H9 (cell line): Measurements from ENCODE around the gene PAFAH1B2. TPM values are rescaled to one million over a fixed set of nuclear protein-coding genes. Genes with fewer than 3 reads are reported as not detected.
"Not testable (repeated sequence)": the region's sequence is repeated elsewhere in the genome, so short reads cannot be mapped to it uniquely, and the experiment has no call there.

Experiments
- DNase-seq: peaks from one replicate; pipeline ENCODE4 v3.0.0-alpha.2; 2017
- H2AFZ ChIP-seq: one replicate; pipeline ENCODE4 v1.6.1; 2013; ENCODE audit warnings: mild to moderate bottlenecking, low read length, control low read depth, moderate library complexity
- H2AK5ac ChIP-seq: 2 replicates; pipeline ENCODE4 v1.6.1; 2013; ENCODE audit warnings: low read length, control low read depth, mixed read lengths; ENCODE audit not compliant: insufficient read length
- H2BK120ac ChIP-seq: one replicate; pipeline ENCODE4 v1.6.1; 2013; ENCODE audit warnings: low read depth, mild to moderate bottlenecking, low read length, control low read depth, inconsistent platforms; ENCODE audit not compliant: poor library complexity, severe bottlenecking
- H2BK12ac ChIP-seq: 2 replicates; pipeline ENCODE4 v1.6.1; 2013; ENCODE audit warnings: low read length, control low read depth, mixed read lengths, low read depth; ENCODE audit not compliant: insufficient read length
- H2BK15ac ChIP-seq: 2 replicates; pipeline ENCODE4 v1.6.1; 2013; ENCODE audit warnings: low read depth, low read length, control low read depth
- H2BK20ac ChIP-seq: one replicate; pipeline ENCODE4 v1.6.1; 2013; ENCODE audit warnings: low read depth, mild to moderate bottlenecking, low read length, control low read depth, inconsistent platforms; ENCODE audit not compliant: poor library complexity, severe bottlenecking
- H2BK5ac ChIP-seq: 2 replicates; pipeline ENCODE4 v1.6.1; 2013; ENCODE audit warnings: low read length, control low read depth, mixed read lengths; ENCODE audit not compliant: insufficient read length
- H3K14ac ChIP-seq: 2 replicates; pipeline ENCODE4 v1.6.1; 2013; ENCODE audit warnings: low read length, control low read depth; ENCODE audit not compliant: insufficient read depth
- H3K18ac ChIP-seq: 2 replicates; pipeline ENCODE4 v1.6.1; 2013; ENCODE audit warnings: low read depth, mild to moderate bottlenecking, mixed read lengths, low read length, control low read depth; ENCODE audit not compliant: insufficient read length
- H3K23ac ChIP-seq: 2 replicates; pipeline ENCODE4 v1.6.1; 2013; ENCODE audit warnings: low read length, control low read depth, mixed read lengths, low read depth; ENCODE audit not compliant: insufficient read length
- H3K23me2 ChIP-seq: 2 replicates; pipeline ENCODE4 v1.6.1; 2013; ENCODE audit warnings: low read depth, mild to moderate bottlenecking, mixed read lengths, low read length, control low read depth; ENCODE audit not compliant: insufficient read length, poor library complexity, severe bottlenecking
- H3K27ac ChIP-seq: 2 replicates; pipeline ENCODE4 v1.5.1; 2013; ENCODE audit warnings: low read length, control low read depth, mixed read lengths, low read depth; ENCODE audit not compliant: insufficient read length
- H3K27me3 ChIP-seq: 2 replicates; pipeline ENCODE4 v1.6.1; 2013; ENCODE audit warnings: low read length, control low read depth, inconsistent platforms; ENCODE audit not compliant: insufficient read depth
- H3K4ac ChIP-seq: 2 replicates; pipeline ENCODE4 v1.6.1; 2013; ENCODE audit warnings: low read depth, mild to moderate bottlenecking, control low read depth, inconsistent platforms, low read length, moderate library complexity
- H3K4me1 ChIP-seq: 2 replicates; pipeline ENCODE4 v1.6.1; 2013; ENCODE audit warnings: low read length, control low read depth, inconsistent platforms; ENCODE audit not compliant: insufficient read depth
- H3K4me2 ChIP-seq: 2 replicates; pipeline ENCODE4 v1.6.1; 2013; ENCODE audit warnings: low read length, control low read depth, mixed read lengths; ENCODE audit not compliant: insufficient read length, insufficient read depth
- H3K56ac ChIP-seq: 2 replicates; pipeline ENCODE4 v1.6.1; 2013; ENCODE audit warnings: low read depth, mild to moderate bottlenecking, mixed read lengths, low read length, control low read depth; ENCODE audit not compliant: insufficient read length
- H3K79me1 ChIP-seq: 2 replicates; pipeline ENCODE4 v1.6.1; 2013; ENCODE audit warnings: low read depth, mild to moderate bottlenecking, moderate library complexity, low read length, control low read depth, inconsistent platforms; ENCODE audit not compliant: insufficient read depth, poor library complexity, severe bottlenecking
- H3K79me2 ChIP-seq: 2 replicates; pipeline ENCODE4 v1.6.1; 2013; ENCODE audit warnings: low read length, control low read depth, inconsistent platforms; ENCODE audit not compliant: insufficient read depth
- H3K9ac ChIP-seq: 2 replicates; pipeline ENCODE4 v1.6.1; 2013; ENCODE audit warnings: low read length, control low read depth, mixed read lengths; ENCODE audit not compliant: insufficient read length; ENCODE audit errors: extremely low read depth
- H3K9me3 ChIP-seq: one replicate; pipeline ENCODE4 v1.6.1; 2013; ENCODE audit warnings: low read depth, low read length, inconsistent platforms; ENCODE audit not compliant: control insufficient read depth
- H3T11ph ChIP-seq: one replicate; pipeline ENCODE4 v1.6.1; 2013; ENCODE audit warnings: mild to moderate bottlenecking, low read length, control low read depth, inconsistent platforms
- H4K20me1 ChIP-seq: one replicate; pipeline ENCODE4 v1.6.1; 2013; ENCODE audit not compliant: control insufficient read depth, insufficient read length, insufficient read depth
- H4K5ac ChIP-seq: 2 replicates; pipeline ENCODE4 v1.6.1; 2013; ENCODE audit warnings: low read depth, mild to moderate bottlenecking, mixed read lengths, low read length, control low read depth; ENCODE audit not compliant: insufficient read length
- H4K8ac ChIP-seq: replicated peaks from 2 replicates; pipeline ENCODE4 v1.6.1; 2013; ENCODE audit warnings: low read length, control low read depth, mixed read lengths, low read depth; ENCODE audit not compliant: insufficient read length
- H4K91ac ChIP-seq: 2 replicates; pipeline ENCODE4 v1.6.1; 2013; ENCODE audit warnings: low read depth, mild to moderate bottlenecking, moderate library complexity, mixed read lengths, low read length, control low read depth; ENCODE audit not compliant: insufficient read length
- H3K27ac Mint-ChIP-seq, 3 experiments: 2 replicates in 2 of 3; 3 replicates in 1 of 3; pipeline ENCODE4 v1.8.0; 2020 to 2021; ENCODE audit warnings: mixed read lengths in 3 of 3, mild to moderate bottlenecking in 1 of 3, moderate library complexity in 1 of 3
- H3K27me3 Mint-ChIP-seq: 2 replicates; pipeline ENCODE4 v1.8.0; 2021; ENCODE audit warnings: low read depth, mild to moderate bottlenecking, moderate library complexity, mixed read lengths
- H3K36me3 Mint-ChIP-seq, 3 experiments: 2 replicates in 2 of 3; 3 replicates in 1 of 3; pipeline ENCODE4 v1.8.0; 2020 to 2021; ENCODE audit warnings: low read depth in 3 of 3, mixed read lengths in 3 of 3; ENCODE audit not compliant: insufficient read depth in 1 of 3
- H3K4me1 Mint-ChIP-seq, 2 experiments: 2 replicates each; pipeline ENCODE4 v1.8.0; 2020; ENCODE audit warnings: mixed read lengths in 2 of 2
- H3K4me3 Mint-ChIP-seq, 2 experiments: 2 replicates in 1 of 2; 3 replicates in 1 of 2; pipeline ENCODE4 v1.8.0; 2020 to 2021; ENCODE audit warnings: mild to moderate bottlenecking in 2 of 2, mixed read lengths in 2 of 2, moderate library complexity in 1 of 2
- H3K9me3 Mint-ChIP-seq, 2 experiments: 2 replicates in 1 of 2; 3 replicates in 1 of 2; pipeline ENCODE4 v1.8.0; 2020; ENCODE audit warnings: mild to moderate bottlenecking in 2 of 2, mixed read lengths in 2 of 2, moderate library complexity in 1 of 2
- WGBS: extraction: QIAGEN DNeasy Blood & Tissue Kit; methylation state at CpG from one replicate; pipeline ENCODE4 v1.1.7; 2013; ENCODE audit warnings: missing lambda C conversion rate, low lambda C conversion rate, mixed read lengths; ENCODE audit not compliant: insufficient read length; ENCODE audit errors: extremely low coverage; 5-methylcytosine and 5-hydroxymethylcytosine counted together
- total RNA-seq: library from RNA; stranded (reverse); gene quantifications from 2 replicates; pipeline ENCODE4 v1.2.1, GENCODE V29; 2021

PAFAH1B2 gene
- total RNA-seq, 1 experiment from 2014 or later: 161 TPM

DNA sequence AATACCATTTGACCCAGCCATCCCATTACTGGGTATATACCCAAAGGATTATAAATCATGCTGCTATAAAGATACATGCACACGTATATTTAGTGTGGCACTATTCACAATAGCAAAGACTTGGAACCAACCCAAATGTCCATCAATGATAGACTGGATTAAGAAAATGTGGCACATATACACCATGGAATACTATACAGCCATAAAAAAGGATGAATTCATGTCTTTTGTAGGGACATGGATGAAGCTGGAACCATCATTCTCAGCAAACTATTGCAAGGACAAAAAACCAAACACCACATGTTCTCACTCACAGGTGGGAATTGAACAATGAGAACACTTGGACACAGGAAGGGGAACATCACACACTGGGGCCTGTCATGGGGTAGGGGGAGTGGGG lies 31.1 kb upstream of the PAFAH1B2 start:
- not testable (repeated sequence) for H3K9me3 Mint-ChIP-seq, H2BK12ac ChIP-seq, H3K18ac ChIP-seq, H4K20me1 ChIP-seq, H3K4me2 ChIP-seq, H3K4me1 ChIP-seq, H3K9ac ChIP-seq, H4K91ac ChIP-seq, DNase-seq, H2BK5ac ChIP-seq, H2AFZ ChIP-seq, H2BK20ac ChIP-seq, H3K4ac ChIP-seq, H3K36me3 Mint-ChIP-seq, H4K5ac ChIP-seq, H2BK120ac ChIP-seq, H3K4me3 Mint-ChIP-seq, H3K56ac ChIP-seq, H3K27ac ChIP-seq, H2AK5ac ChIP-seq, H3K27ac Mint-ChIP-seq, H3K79me2 ChIP-seq, H3K27me3 Mint-ChIP-seq, H3K4me1 Mint-ChIP-seq, H3K14ac ChIP-seq, H3T11ph ChIP-seq, H4K8ac ChIP-seq, H3K23ac ChIP-seq, H3K23me2 ChIP-seq, H3K9me3 ChIP-seq, H3K79me1 ChIP-seq, H3K27me3 ChIP-seq, H2BK15ac ChIP-seq
- WGBS: no CpG with 5 or more reads among the region's 1 CpG
